D721Med (cell line): ENCODE results near the gene RPS27A.
A peak's percentile ranks its signal among the peaks of the same experiment; 100 is the strongest.
"Not testable (repeated sequence)": the region's sequence is repeated elsewhere in the genome, so short reads cannot be mapped to it uniquely, and the experiment has no call there.

ENCODE experiments used
- DNase-seq: peaks from one replicate; pipeline ENCODE4 v3.0.0; 2011; ENCODE audit warnings: low spot score; ENCODE audit not compliant: insufficient read length
- FAIRE-seq: peaks from 2 replicates; lab custom pipeline; 2011; peaks lifted over from hg19 to GRCh38; lab: Jason Lieb, UNC
- TF ChIP-seq, protein P1 (sequence below): IDR thresholded peaks from 2 replicates; pipeline ENCODE4 v1.5.1; 2012; ENCODE audit warnings: mild to moderate bottlenecking, control low read depth; ENCODE audit not compliant: insufficient read depth; ENCODE audit errors: missing control alignments

The RPS27A gene

DNA sequence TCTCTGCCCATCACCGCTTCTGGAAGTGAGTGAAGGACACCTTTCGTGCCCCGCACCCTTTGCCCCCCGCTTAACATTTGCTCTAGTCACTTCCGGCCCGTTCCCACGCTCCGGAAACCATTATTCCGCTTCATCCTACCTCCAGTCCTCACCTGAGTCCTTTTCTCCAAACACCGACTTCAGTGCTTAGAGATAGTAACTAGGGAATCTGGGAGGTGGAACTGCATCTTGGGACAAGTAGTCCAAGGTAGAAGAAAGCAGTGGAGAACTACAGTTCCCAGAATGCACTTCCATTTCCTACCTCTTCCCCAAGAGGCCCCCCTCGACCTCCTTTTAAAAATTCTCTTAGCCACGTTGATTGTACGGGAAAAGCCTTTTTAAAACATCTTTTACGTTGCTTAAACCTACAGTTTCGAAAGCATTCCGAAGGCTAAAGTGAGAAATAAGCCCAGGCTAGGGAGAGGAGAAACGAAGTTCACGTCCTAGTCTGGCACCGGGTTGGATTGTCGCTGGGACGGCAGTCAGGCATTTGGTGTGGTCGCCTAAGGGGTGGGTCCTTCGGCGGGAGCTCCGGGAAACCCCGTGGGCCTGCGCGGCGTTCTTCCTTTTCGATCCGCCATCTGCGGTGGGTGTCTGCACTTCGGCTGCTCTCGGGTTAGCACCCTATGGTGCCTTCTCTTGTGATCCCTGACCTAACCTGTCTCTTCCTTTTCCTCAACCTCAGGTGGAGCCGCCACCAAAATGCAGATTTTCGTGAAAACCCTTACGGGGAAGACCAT lies at the start of gene RPS27A, which contains the start of gene CLHC1:
Gene RPS27A, plus strand, starts transcription at position 605 of the 779 bp plus-strand sequence. Its CDS starts 137 bp downstream, at position 742.
Gene CLHC1, minus strand, starts transcription at position 210 of the 779 bp plus-strand sequence. CDS start 9,882 bp downstream, outside the sequence.
- DNase-seq (peak; percentile 61), FAIRE-seq (no peak)
- TF ChIP-seq, protein P1, sequence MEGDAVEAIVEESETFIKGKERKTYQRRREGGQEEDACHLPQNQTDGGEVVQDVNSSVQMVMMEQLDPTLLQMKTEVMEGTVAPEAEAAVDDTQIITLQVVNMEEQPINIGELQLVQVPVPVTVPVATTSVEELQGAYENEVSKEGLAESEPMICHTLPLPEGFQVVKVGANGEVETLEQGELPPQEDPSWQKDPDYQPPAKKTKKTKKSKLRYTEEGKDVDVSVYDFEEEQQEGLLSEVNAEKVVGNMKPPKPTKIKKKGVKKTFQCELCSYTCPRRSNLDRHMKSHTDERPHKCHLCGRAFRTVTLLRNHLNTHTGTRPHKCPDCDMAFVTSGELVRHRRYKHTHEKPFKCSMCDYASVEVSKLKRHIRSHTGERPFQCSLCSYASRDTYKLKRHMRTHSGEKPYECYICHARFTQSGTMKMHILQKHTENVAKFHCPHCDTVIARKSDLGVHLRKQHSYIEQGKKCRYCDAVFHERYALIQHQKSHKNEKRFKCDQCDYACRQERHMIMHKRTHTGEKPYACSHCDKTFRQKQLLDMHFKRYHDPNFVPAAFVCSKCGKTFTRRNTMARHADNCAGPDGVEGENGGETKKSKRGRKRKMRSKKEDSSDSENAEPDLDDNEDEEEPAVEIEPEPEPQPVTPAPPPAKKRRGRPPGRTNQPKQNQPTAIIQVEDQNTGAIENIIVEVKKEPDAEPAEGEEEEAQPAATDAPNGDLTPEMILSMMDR, result no peak

DNA sequence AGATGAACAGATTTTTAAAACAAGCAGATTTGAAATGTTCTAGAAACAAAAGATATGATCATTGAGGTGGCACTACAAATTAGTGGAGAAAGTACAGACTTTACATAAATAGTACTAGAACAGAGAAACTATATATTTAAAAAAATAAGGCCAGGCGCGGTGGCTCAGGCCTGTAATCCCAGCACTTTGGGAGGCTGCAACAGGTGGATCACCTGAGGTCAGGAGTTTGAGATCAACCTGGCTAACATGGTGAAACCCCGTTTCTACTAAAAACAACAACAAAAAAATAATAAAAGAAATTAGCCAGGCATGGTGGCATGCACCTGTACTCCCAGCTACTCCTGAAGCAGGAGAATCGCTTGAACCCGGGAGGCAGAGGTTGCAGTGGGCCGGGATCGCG lies 45.7 kb upstream of the RPS27A start:
- not testable (repeated sequence) for DNase-seq, FAIRE-seq

DNA sequence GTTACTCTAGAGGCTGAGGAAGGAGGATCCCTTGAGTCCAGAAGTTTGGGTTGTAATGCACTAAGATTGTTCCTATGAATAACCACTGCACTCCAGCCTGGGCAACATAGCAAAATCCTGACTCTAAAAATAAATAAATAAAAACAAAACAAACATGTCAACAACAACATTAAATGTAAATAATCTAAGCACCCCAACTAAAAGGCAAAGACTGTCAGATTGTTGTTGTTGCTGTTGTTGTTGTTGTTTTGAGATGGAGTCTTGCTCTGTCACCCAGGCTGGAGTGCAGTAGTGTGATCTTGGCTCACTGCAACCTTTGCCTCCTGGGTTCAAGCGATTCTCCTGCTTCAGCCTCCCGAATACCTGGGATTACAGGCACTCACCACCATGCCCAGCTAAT lies 40.6 kb upstream of the RPS27A start:
- not testable (repeated sequence) for FAIRE-seq, DNase-seq

- TF ChIP-seq, protein P1, result no peak
- no peak for DNase-seq
- FAIRE-seq, result no peak
Observed at GRCh38 chr2:55196526-55196925, 36.0 kb upstream of the RPS27A start.

DNA sequence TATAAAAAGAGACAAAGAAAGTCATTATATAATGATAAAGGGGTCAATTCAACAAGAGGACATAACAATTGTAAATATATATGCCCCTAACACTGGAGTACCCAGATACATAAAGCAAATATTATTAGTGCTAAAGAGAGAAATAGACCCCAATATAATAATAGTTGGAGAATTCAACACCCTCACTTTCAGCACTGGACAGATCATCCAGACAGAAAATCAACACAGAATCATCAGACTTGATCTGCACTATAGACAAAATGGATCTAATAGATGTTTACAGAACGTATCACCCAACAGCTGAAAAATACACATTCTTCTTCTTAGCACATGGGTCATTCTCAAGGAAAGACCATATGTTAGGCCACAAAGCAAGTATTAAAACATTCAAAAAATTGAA lies 32.1 kb upstream of the RPS27A start:
- TF ChIP-seq, protein P1, result no peak
- DNase-seq (no peak), FAIRE-seq (no peak)

- FAIRE-seq, result no peak
- no peak for DNase-seq
- TF ChIP-seq, protein P1, result no peak
Observed at GRCh38 chr2:55204536-55204935, 28.0 kb upstream of the RPS27A start.

DNA sequence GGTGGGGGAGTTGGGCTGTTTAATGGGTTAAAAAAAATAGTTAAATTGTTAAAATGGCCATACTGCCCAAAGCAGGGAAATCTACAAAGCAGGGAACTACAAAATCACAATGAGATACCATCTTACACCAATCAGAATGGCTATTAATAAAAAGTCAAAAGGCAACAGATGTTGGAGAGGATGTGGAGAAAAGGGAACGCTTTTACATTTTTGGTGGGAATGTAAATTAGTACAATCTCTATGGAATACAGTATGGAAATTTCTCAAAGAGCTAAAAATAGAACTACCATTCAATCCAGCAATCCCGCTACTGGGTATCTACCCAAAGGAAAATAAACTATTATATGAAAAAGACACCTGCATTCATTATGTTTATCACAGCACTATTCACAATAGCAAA lies 27.5 kb upstream of the RPS27A start:
- no peak for FAIRE-seq
- DNase-seq, result no peak
- TF ChIP-seq, protein P1, result no peak

GRCh38 chr2:55213822-55214221 lies 18.7 kb upstream of the RPS27A start:
- TF ChIP-seq, protein P1, result no peak
- FAIRE-seq, result no peak
- no peak for DNase-seq
